Immature natural killer cell (primary cell): ENCODE measurements around the gene MAP4K4. TPM values are rescaled to one million over a fixed set of nuclear protein-coding genes. Genes with fewer than 3 reads are reported as not detected.
"Not testable (repeated sequence)": the region's sequence is repeated elsewhere in the genome, so short reads cannot be mapped to it uniquely, and the experiment has no call there.

Experiments
- DNase-seq, 3 donors: peaks; one replicate each; pipeline ENCODE4 v3.0.0; 2022; ENCODE audit warnings: mixed read lengths in 1 of 3
- H3K27ac Mint-ChIP-seq, 6 donors: one replicate each; pipeline ENCODE4 v1.8.0; 2020; ENCODE audit warnings: mixed read lengths in 6 of 6, mild to moderate bottlenecking in 5 of 6, inconsistent platforms in 4 of 6, moderate library complexity in 3 of 6
- H3K27me3 Mint-ChIP-seq, 3 donors: one replicate each; pipeline ENCODE4 v1.8.0; 2020 to 2021; ENCODE audit warnings: low read depth in 3 of 3, mild to moderate bottlenecking in 3 of 3, mixed read lengths in 3 of 3, moderate library complexity in 3 of 3, inconsistent platforms in 1 of 3
- H3K36me3 Mint-ChIP-seq, 3 donors: one replicate each; pipeline ENCODE4 v1.8.0; 2020; ENCODE audit warnings: mixed read lengths in 3 of 3, inconsistent platforms in 2 of 3, mild to moderate bottlenecking in 2 of 3
- H3K4me1 Mint-ChIP-seq, 2 donors: one replicate each; pipeline ENCODE4 v1.8.0; 2020; ENCODE audit warnings: inconsistent platforms in 2 of 2, mild to moderate bottlenecking in 2 of 2, mixed read lengths in 2 of 2, moderate library complexity in 1 of 2
- H3K4me3 Mint-ChIP-seq, 5 donors: one replicate each; pipeline ENCODE4 v1.8.0; 2020; ENCODE audit warnings: mild to moderate bottlenecking in 5 of 5, mixed read lengths in 5 of 5, inconsistent platforms in 3 of 5, moderate library complexity in 3 of 5
- H3K9me3 Mint-ChIP-seq, 6 donors: one replicate each; pipeline ENCODE4 v1.8.0; 2020; ENCODE audit warnings: mild to moderate bottlenecking in 6 of 6, mixed read lengths in 6 of 6, inconsistent platforms in 4 of 6, moderate library complexity in 3 of 6
- polyA plus RNA-seq, 3 donors: library from polyadenylated mRNA; unstranded; fragments of 300-500 nt; fragmentation: Illumina TruSeq; gene quantifications; one replicate each; pipeline ENCODE4 v1.2.3, GENCODE V29; 2021

MAP4K4 gene
- polyA plus RNA-seq, 3 donors from 2014 or later, result 2.1 to 4.6 (median 3.4) TPM

- H3K27ac Mint-ChIP-seq, result no peak overlapping the region
- H3K4me3 Mint-ChIP-seq, result no peak overlapping the region
- no peaks in the 10 kb centered on the region for H3K4me1 Mint-ChIP-seq
- H3K27me3 Mint-ChIP-seq, result peaks cover 0 to 7% (median 2%) of the 10 kb centered on the region in 3 donors
- peaks cover 0 to 4% (median 0%) of the 10 kb centered on the region in 6 donors for H3K9me3 Mint-ChIP-seq
- DNase-seq, result no peak
- peaks cover 5 to 14% (median 12%) of the 10 kb centered on the region in 3 donors for H3K36me3 Mint-ChIP-seq
These were observed 201.8 kb downstream of the MAP4K4 start for GRCh38 chr2:101899265-101899664.

GRCh38 chr2:101899871-101900270, 202.4 kb downstream of the MAP4K4 start:
- H3K27me3 Mint-ChIP-seq, result peaks cover 2 to 7% (median 2%) of the 10 kb centered on the region in 3 donors
- H3K4me1 Mint-ChIP-seq, result no peaks in the 10 kb centered on the region
- peaks cover 0 to 4% (median under 1%) of the 10 kb centered on the region in 6 donors for H3K9me3 Mint-ChIP-seq
- H3K4me3 Mint-ChIP-seq, result no peak overlapping the region
- peaks cover 5 to 14% (median 12%) of the 10 kb centered on the region in 3 donors for H3K36me3 Mint-ChIP-seq
- no peak overlapping the region for H3K27ac Mint-ChIP-seq
- DNase-seq, result no peak

- H3K36me3 Mint-ChIP-seq, result peaks cover 0 to 14% (median 7%) of the 10 kb centered on the region in 3 donors
- no peaks in the 10 kb centered on the region for H3K4me1 Mint-ChIP-seq
- no peak for DNase-seq
- H3K27ac Mint-ChIP-seq, result no peak overlapping the region
- peaks cover 0 to 8% (median 1%) of the 10 kb centered on the region in 6 donors for H3K9me3 Mint-ChIP-seq
- no peak overlapping the region for H3K4me3 Mint-ChIP-seq
- H3K27me3 Mint-ChIP-seq, result peaks cover 2 to 7% (median 4%) of the 10 kb centered on the region in 3 donors
These were observed 202.9 kb downstream of the MAP4K4 start for GRCh38 chr2:101900375-101900774.

GRCh38 chr2:101901241-101901640, 203.7 kb downstream of the MAP4K4 start:
- Mint-ChIP-seq H3K4me3 (no peak overlapping the region), H3K27me3 (peaks cover 4 to 7% (median 5%) of the 10 kb centered on the region in 3 donors), H3K27ac (no peak overlapping the region), H3K36me3 (peaks cover 0 to 14% (median 6%) of the 10 kb centered on the region in 3 donors), H3K4me1 (no peaks in the 10 kb centered on the region), H3K9me3 (peaks cover 0 to 15% (median 6%) of the 10 kb centered on the region in 6 donors)
- no peak for DNase-seq

DNA sequence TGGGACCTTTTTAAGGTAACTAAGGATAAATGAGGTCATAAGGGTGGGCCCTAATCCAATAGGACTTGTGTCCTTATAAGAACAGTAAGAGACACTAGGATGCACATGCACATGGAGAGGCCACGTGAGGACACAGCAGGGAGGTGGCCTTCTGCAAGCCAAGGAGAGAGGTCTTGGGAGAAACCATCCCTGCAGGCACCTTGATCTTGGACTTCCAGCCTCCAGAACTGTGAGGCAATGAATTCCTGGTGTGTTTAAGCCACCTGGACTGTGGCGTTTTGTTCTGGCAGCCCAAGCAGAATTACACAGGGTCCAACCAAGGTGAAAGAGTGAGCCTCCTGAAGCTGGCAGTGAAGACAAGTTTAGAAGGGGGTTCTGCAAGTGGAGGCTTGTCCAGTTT, 204.7 kb downstream of the MAP4K4 start:
- no peaks in the 10 kb centered on the region for H3K4me1 Mint-ChIP-seq
- H3K27ac Mint-ChIP-seq, result no peak overlapping the region

DNA sequence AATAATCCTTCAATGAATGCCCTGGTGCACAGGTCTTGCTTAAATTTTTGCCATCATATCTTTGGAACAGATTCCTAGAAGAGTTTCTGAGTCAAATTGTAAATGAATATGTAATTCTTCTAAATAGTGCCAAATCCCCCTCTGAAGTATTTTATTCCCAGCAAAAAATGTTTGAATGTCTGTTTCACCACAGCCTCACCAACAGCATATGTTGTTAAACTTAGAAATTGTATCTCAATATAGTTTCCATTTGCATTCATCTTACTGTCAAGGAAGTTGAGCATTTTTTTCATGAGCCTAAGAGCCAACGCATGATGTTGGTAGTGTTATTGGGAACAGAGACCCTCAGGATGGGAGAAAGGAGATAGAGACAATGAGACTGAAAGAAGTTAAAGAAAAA, 207.4 kb downstream of the MAP4K4 start:
- Mint-ChIP-seq H3K9me3 (peaks cover 5 to 25% (median 13%) of the 10 kb centered on the region in 6 donors), H3K4me3 (no peak overlapping the region), H3K27ac (no peak overlapping the region), H3K36me3 (peaks cover 0 to 5% (median 3%) of the 10 kb centered on the region in 3 donors), H3K4me1 (no peaks in the 10 kb centered on the region), H3K27me3 (peaks cover 5 to 10% (median 7%) of the 10 kb centered on the region in 3 donors)
- DNase-seq, result no peak

More for the DNA sequence above, 204.7 kb downstream of the MAP4K4 start:
- H3K9me3 Mint-ChIP-seq, result peaks cover 0 to 15% (median 7%) of the 10 kb centered on the region in 6 donors
- peaks cover 4 to 7% (median 5%) of the 10 kb centered on the region in 3 donors for H3K27me3 Mint-ChIP-seq
- H3K4me3 Mint-ChIP-seq, result no peak overlapping the region
- H3K36me3 Mint-ChIP-seq, result peaks cover 0 to 11% (median 3%) of the 10 kb centered on the region in 3 donors
- DNase-seq, result no peak

- Mint-ChIP-seq H3K36me3 (peaks cover 3 to 10% (median 6%) of the 10 kb centered on the region in 3 donors), H3K4me1 (no peaks in the 10 kb centered on the region), H3K4me3 (no peak overlapping the region), H3K27me3 (peaks cover 5 to 11% (median 6%) of the 10 kb centered on the region in 3 donors), H3K27ac (no peak overlapping the region), H3K9me3 (peaks cover 9 to 35% (median 19%) of the 10 kb centered on the region in 6 donors)
- no peak for DNase-seq
These were observed 208.3 kb downstream of the MAP4K4 start for GRCh38 chr2:101905746-101906336.

DNA sequence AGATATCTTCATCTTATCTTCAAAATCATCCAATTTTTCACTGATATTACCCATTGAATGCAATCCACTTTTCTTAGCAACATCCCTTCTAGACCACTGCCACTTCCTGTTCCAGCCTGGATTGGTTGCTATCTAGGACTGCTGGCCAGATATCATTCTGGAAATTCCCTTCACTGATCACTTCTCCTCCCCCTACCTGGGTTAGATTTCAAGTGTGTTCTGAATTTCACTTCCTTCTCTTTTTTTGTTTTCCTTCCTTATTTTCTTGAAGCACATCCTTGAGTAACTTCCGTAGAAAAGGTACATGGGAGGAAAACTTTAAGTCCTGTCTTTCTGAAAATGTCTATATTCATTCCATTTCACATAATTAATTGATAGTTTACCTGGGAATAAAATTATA, 212.3 kb downstream of the MAP4K4 start:
- Mint-ChIP-seq H3K4me3 (no peak overlapping the region), H3K36me3 (peaks cover 0 to 7% (median 6%) of the 10 kb centered on the region in 3 donors), H3K27me3 (peaks cover 0 to 22% (median 6%) of the 10 kb centered on the region in 3 donors), H3K9me3 (peaks cover 9 to 32% (median 19%) of the 10 kb centered on the region in 6 donors), H3K27ac (no peak overlapping the region), H3K4me1 (no peaks in the 10 kb centered on the region)
- no peak for DNase-seq

GRCh38 chr2:101912545-101912944, 215.0 kb downstream of the MAP4K4 start:
- no peak for DNase-seq
- Mint-ChIP-seq H3K27ac (no peak overlapping the region), H3K27me3 (peaks cover 2 to 26% (median 5%) of the 10 kb centered on the region in 3 donors), H3K36me3 (peaks cover 0 to 11% (median 6%) of the 10 kb centered on the region in 3 donors), H3K9me3 (peaks cover 9 to 17% (median 11%) of the 10 kb centered on the region in 6 donors), H3K4me3 (no peak overlapping the region), H3K4me1 (no peaks in the 10 kb centered on the region)

DNA sequence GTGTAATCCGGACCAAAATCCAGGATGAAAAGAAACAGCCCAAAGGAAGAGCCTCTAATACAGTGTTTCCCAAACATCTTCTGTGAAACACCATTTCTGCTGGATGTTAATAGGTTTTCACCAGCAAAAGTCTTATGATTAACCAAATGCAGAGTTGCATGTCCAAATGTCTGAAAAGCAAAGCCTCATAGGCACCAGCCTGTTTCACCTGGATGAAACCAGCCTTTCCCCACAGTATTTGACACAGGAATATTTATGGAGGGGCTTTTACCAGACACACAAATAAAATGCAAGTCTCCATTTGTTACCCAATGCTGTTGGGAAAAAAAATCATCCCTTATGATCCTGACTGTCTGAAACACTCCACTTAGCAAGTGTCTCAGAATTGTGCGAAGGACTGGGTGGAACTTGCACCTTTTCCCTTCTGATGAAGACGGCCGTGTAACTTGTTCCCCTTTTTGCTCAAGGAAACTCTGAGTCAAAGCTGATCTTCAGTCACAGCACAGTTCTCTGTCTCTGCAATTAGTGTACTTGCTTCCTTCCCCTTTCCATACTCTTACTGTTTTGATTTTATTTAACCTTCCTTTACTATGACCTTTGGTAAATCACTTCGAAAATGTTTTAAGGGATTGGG, 223.9 kb downstream of the MAP4K4 start:
- peaks cover 1 to 15% (median 3%) of the 10 kb centered on the region in 3 donors for H3K27me3 Mint-ChIP-seq
- H3K9me3 Mint-ChIP-seq, result peaks cover 5 to 28% (median 17%) of the 10 kb centered on the region in 6 donors
- no peaks in the 10 kb centered on the region for H3K4me1 Mint-ChIP-seq
- no peak overlapping the region for H3K4me3 Mint-ChIP-seq
- H3K27ac Mint-ChIP-seq, result no peak overlapping the region
- DNase-seq, result no peak
- H3K36me3 Mint-ChIP-seq, result peaks cover 10 to 18% (median 15%) of the 10 kb centered on the region in 3 donors

GRCh38 chr2:101921953-101922325, 224.4 kb downstream of the MAP4K4 start:
- Mint-ChIP-seq H3K4me1 (no peaks in the 10 kb centered on the region), H3K27ac (no peak overlapping the region), H3K27me3 (peaks cover 1 to 10% (median 7%) of the 10 kb centered on the region in 3 donors), H3K36me3 (peaks cover 15 to 23% (median 19%) of the 10 kb centered on the region in 3 donors), H3K4me3 (no peak overlapping the region), H3K9me3 (peaks cover 5 to 33% (median 22%) of the 10 kb centered on the region in 6 donors)
- DNase-seq, result no peak

DNA sequence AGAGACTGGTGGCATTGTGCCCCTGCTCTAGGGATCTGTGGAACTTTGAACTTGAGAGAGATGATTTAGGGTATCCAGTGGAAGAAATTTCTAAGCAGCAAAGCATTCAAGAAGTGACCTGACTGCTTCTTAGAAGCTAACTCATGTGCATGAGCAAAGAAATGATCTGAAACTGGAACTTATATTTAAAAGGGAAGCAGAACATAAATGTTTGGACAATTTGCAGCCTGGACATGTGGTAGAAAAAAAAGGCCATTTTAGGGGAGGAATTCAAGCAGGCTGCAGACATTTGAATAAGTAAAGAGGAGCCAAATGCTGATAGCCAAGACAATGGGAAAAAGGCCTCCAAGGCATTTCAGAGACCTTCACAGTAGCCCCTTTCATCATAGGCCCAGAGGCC, 226.8 kb downstream of the MAP4K4 start:
- DNase-seq, H3K4me1 Mint-ChIP-seq, H3K27ac Mint-ChIP-seq, H3K4me3 Mint-ChIP-seq: not testable (repeated sequence)
- H3K9me3 Mint-ChIP-seq, result peaks cover 7 to 45% (median 25%) of the 10 kb centered on the region in 6 donors
- H3K27me3 Mint-ChIP-seq, result peaks cover 0 to 10% (median 5%) of the 10 kb centered on the region in 3 donors
- peaks cover 16 to 26% (median 21%) of the 10 kb centered on the region in 3 donors for H3K36me3 Mint-ChIP-seq

- H3K9me3 Mint-ChIP-seq, result peaks cover 2 to 31% (median 12%) of the 10 kb centered on the region in 6 donors
- no peak overlapping the region for H3K27ac Mint-ChIP-seq
- H3K4me3 Mint-ChIP-seq, result no peak overlapping the region
- H3K36me3 Mint-ChIP-seq, result peaks cover 8 to 19% (median 9%) of the 10 kb centered on the region in 3 donors
- no peaks in the 10 kb centered on the region for H3K4me1 Mint-ChIP-seq
- peaks cover 3 to 11% (median 4%) of the 10 kb centered on the region in 3 donors for H3K27me3 Mint-ChIP-seq
- no peak for DNase-seq
These were observed 232.5 kb downstream of the MAP4K4 start for GRCh38 chr2:101930019-101930418.

DNA sequence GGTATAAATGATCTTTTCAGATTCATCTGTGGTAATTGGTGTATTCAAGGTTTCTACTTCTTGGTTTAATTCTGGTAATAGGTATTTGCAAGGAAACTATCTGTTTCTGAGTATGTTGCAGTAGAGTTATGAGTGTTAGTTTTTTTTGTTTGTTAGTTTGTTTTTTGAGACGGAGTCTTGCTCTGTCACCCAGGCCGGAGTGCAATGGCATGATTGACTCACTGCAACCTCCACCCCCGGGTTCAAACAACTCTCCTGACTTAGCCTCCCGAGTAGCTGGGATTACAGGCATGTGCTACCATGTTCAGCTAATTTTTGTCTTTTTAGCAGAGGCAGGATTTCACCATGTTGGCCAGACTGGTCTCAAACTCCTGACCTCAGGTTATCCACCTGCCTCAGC, 233.3 kb downstream of the MAP4K4 start:
- H3K27ac Mint-ChIP-seq, result no peak overlapping the region
- no peak for DNase-seq
- peaks cover 3 to 11% (median 4%) of the 10 kb centered on the region in 3 donors for H3K27me3 Mint-ChIP-seq
- H3K4me1 Mint-ChIP-seq, result no peaks in the 10 kb centered on the region
- H3K4me3 Mint-ChIP-seq, result no peak overlapping the region
- peaks cover 5 to 15% (median 8%) of the 10 kb centered on the region in 3 donors for H3K36me3 Mint-ChIP-seq
- peaks cover 2 to 23% (median 9%) of the 10 kb centered on the region in 6 donors for H3K9me3 Mint-ChIP-seq
